ENCODE measurements around the gene LMO3.
A peak's percentile ranks its signal among the peaks of the same experiment; 100 is the strongest.

The LMO3 gene

GRCh38 chr12:16613199-16613598 is 7.2 kb upstream of the LMO3 start:
- in situ Hi-C loops (cut with HindIII; ENCODE audit: low sequenced_read_pairs): no loop called here
- no peak for TF ChIP-seq CTCF (IDR thresholded peaks at IDR 0.05; ENCODE audit: low read depth, low read length)
- no peak for DNase-seq (ENCODE audit: low read depth, low spot score)
- no peak overlapping the region for H3K4me3 ChIP-seq (ENCODE audit: low read depth, low read length)

- in situ Hi-C loops (cut with HindIII; ENCODE audit: low sequenced_read_pairs): no loop called here
- no peak for DNase-seq (ENCODE audit: low read depth, low spot score)
- TF ChIP-seq CTCF (IDR thresholded peaks at IDR 0.05; ENCODE audit: low read depth, low read length): no peak
- no peak overlapping the region for H3K4me3 ChIP-seq (ENCODE audit: low read depth, low read length)
Measured at GRCh38 chr12:16612647-16613046, 6.7 kb upstream of the LMO3 start.

- H3K4me3 ChIP-seq (ENCODE audit: low read depth, low read length): no peak overlapping the region
- DNase-seq (ENCODE audit: low read depth, low spot score): no peak
- no peak for TF ChIP-seq CTCF (IDR thresholded peaks at IDR 0.05; ENCODE audit: low read depth, low read length)
- in situ Hi-C loops (cut with HindIII; ENCODE audit: low sequenced_read_pairs): no loop called here
Measured at GRCh38 chr12:16611146-16611545, 5.2 kb upstream of the LMO3 start.

- TF ChIP-seq CTCF (IDR thresholded peaks at IDR 0.05; ENCODE audit: low read depth, low read length): no peak
- H3K4me3 ChIP-seq (ENCODE audit: low read depth, low read length): no peak overlapping the region
- DNase-seq (ENCODE audit: low read depth, low spot score): no peak
- in situ Hi-C loops (cut with HindIII; ENCODE audit: low sequenced_read_pairs): no loop called here
Measured at GRCh38 chr12:16610743-16611142, 4.8 kb upstream of the LMO3 start.

GRCh38 chr12:16610001-16610585 is 4.1 kb upstream of the LMO3 start:
- in situ Hi-C loops (cut with HindIII; ENCODE audit: low sequenced_read_pairs): no loop called here
- DNase-seq (ENCODE audit: low read depth, low spot score): no peak
- H3K4me3 ChIP-seq (ENCODE audit: low read depth, low read length): no peak overlapping the region
- no peak for TF ChIP-seq CTCF (IDR thresholded peaks at IDR 0.05; ENCODE audit: low read depth, low read length)

- no peak for DNase-seq (ENCODE audit: low read depth, low spot score)
- no peak for TF ChIP-seq CTCF (IDR thresholded peaks at IDR 0.05; ENCODE audit: low read depth, low read length)
- peak overlapping the region; percentile 30 for H3K4me3 ChIP-seq (ENCODE audit: low read depth, low read length)
- in situ Hi-C loops (cut with HindIII; ENCODE audit: low sequenced_read_pairs): no loop called here
Measured at GRCh38 chr12:16608946-16609539, 3.1 kb upstream of the LMO3 start.

Data from astrocyte of the spinal cord (primary cell).